HCT116 (cell line): ENCODE results near the gene ACBD3.

Source experiments
- CTCF ChIP-seq, 3 experiments: fragments of 200-600 bp in 1 of 3; sonication (generic) in 1 of 3; IDR thresholded peaks in 2 of 3; conservative IDR thresholded peaks in 1 of 3; 2 replicates each; pipeline ENCODE4 v1.5.1; 2012 to 2017; ENCODE audit warnings: low read depth in 2 of 3, low read length in 2 of 3, antibody characterized with exemption in 1 of 3, borderline replicate concordance in 1 of 3, control low read depth in 1 of 3, mild to moderate bottlenecking in 1 of 3, mixed read lengths in 1 of 3, mixed run types in 1 of 3, moderate library complexity in 1 of 3; ENCODE audit not compliant: insufficient read depth in 1 of 3
- POLR2AphosphoS5 ChIP-seq: IDR thresholded peaks from 2 replicates; pipeline ENCODE4 v1.6.1; 2011; ENCODE audit warnings: mild to moderate bottlenecking, low read depth, low read length, moderate library complexity

GRCh38 chr1:226098870-226099835 is 87.4 kb downstream of the ACBD3 start:
- TF ChIP-seq CTCF (IDR thresholded peaks at IDR 0.05 in 2 of 3, conservative IDR thresholded peaks at IDR 0.05 in 1 of 3; ENCODE audit: borderline replicate concordance in 1 of 3, insufficient read depth in 1 of 3, low read depth in 2 of 3, low read length in 2 of 3) (no peak), POLR2AphosphoS5 (no peak)
